ENCODE data around the gene RHOBTB3.

RHOBTB3 gene

DNA sequence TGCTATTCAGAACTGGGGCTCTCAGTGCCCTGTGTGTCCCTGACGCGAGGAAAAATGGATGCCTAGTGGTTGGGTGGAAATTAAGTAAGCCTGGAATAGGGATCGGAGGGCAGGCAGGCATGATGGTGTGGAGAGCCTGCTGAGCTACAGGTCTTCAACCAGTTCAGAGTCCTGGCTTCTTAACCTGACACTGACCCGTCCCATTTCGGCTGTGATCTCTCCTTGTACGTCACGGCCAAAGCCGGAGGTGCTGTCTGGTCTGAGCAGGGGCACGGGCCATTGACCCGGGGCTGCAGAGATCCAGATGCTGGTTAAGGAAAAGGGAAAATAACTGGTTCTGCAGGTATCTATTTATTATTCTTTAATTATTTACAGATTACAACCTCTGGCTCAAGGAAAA, 27.9 kb downstream of the RHOBTB3 start:
- no peak for ATAC-seq
- no peak for TF ChIP-seq OSR1 (CRISPR knock-in tag; IDR thresholded peaks at IDR 0.05)

DNA sequence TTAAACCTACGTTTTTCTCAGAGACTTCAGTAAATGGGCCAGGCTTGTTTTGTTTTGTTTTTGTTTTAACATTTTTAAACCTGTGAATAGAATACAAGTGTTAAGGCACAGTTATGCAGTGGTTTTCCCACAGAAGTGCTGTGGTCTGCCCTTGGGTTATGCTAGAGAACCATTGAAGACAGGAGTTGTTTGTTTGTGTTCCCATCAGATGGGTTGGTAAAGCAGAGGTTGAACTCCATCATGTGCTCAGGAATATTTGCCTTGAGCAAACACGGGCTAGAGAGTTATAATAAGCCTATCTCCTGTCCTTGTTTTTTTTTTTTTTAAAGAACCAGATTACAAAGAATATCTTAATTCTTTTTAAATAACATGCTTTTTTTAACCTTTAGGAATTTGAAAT, 28.5 kb downstream of the RHOBTB3 start:
- ATAC-seq: peak; percentile 8; the same call in 1 of the 3 replicates
- TF ChIP-seq ZFP30 (CRISPR knock-in tag; IDR thresholded peaks at IDR 0.05): no peak
- TF ChIP-seq TOX (CRISPR knock-in tag; IDR thresholded peaks at IDR 0.05; ENCODE audit: borderline replicate concordance): no peak
- no peak for TF ChIP-seq ZNF565 (CRISPR knock-in tag; conservative IDR thresholded peaks at IDR 0.05; ENCODE audit: low read depth)
- no peak for TF ChIP-seq RARB (CRISPR knock-in tag; IDR thresholded peaks at IDR 0.05)
- no peak for TF ChIP-seq CSDC2 (CRISPR knock-in tag; IDR thresholded peaks at IDR 0.05)
- no peak for TF ChIP-seq BACH2 (CRISPR knock-in tag; IDR thresholded peaks at IDR 0.05; ENCODE audit: borderline replicate concordance)
- TF ChIP-seq GLIS3 (CRISPR knock-in tag; IDR thresholded peaks at IDR 0.05): no peak
- TF ChIP-seq, protein P1, sequence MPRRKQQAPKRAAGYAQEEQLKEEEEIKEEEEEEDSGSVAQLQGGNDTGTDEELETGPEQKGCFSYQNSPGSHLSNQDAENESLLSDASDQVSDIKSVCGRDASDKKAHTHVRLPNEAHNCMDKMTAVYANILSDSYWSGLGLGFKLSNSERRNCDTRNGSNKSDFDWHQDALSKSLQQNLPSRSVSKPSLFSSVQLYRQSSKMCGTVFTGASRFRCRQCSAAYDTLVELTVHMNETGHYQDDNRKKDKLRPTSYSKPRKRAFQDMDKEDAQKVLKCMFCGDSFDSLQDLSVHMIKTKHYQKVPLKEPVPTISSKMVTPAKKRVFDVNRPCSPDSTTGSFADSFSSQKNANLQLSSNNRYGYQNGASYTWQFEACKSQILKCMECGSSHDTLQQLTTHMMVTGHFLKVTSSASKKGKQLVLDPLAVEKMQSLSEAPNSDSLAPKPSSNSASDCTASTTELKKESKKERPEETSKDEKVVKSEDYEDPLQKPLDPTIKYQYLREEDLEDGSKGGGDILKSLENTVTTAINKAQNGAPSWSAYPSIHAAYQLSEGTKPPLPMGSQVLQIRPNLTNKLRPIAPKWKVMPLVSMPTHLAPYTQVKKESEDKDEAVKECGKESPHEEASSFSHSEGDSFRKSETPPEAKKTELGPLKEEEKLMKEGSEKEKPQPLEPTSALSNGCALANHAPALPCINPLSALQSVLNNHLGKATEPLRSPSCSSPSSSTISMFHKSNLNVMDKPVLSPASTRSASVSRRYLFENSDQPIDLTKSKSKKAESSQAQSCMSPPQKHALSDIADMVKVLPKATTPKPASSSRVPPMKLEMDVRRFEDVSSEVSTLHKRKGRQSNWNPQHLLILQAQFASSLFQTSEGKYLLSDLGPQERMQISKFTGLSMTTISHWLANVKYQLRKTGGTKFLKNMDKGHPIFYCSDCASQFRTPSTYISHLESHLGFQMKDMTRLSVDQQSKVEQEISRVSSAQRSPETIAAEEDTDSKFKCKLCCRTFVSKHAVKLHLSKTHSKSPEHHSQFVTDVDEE (CRISPR knock-in tag; IDR thresholded peaks at IDR 0.05): no peak
- TF ChIP-seq, protein P2, sequence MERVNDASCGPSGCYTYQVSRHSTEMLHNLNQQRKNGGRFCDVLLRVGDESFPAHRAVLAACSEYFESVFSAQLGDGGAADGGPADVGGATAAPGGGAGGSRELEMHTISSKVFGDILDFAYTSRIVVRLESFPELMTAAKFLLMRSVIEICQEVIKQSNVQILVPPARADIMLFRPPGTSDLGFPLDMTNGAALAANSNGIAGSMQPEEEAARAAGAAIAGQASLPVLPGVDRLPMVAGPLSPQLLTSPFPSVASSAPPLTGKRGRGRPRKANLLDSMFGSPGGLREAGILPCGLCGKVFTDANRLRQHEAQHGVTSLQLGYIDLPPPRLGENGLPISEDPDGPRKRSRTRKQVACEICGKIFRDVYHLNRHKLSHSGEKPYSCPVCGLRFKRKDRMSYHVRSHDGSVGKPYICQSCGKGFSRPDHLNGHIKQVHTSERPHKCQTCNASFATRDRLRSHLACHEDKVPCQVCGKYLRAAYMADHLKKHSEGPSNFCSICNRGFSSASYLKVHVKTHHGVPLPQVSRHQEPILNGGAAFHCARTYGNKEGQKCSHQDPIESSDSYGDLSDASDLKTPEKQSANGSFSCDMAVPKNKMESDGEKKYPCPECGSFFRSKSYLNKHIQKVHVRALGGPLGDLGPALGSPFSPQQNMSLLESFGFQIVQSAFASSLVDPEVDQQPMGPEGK (CRISPR knock-in tag; IDR thresholded peaks at IDR 0.05; ENCODE audit: borderline replicate concordance): no peak
- TF ChIP-seq ZC3H10 (CRISPR knock-in tag; IDR thresholded peaks at IDR 0.05): no peak
- TF ChIP-seq ZFP3 (CRISPR knock-in tag; IDR thresholded peaks at IDR 0.05): no peak
- no peak for TF ChIP-seq ZNF70 (CRISPR knock-in tag; IDR thresholded peaks at IDR 0.05)
- no peak for TF ChIP-seq PPARA (CRISPR knock-in tag; IDR thresholded peaks at IDR 0.05; ENCODE audit: borderline replicate concordance)
- TF ChIP-seq ZNF8 (CRISPR knock-in tag; IDR thresholded peaks at IDR 0.05): no peak
- TF ChIP-seq TCF4 (CRISPR knock-in tag; IDR thresholded peaks at IDR 0.05; ENCODE audit: borderline replicate concordance): no peak

DNA sequence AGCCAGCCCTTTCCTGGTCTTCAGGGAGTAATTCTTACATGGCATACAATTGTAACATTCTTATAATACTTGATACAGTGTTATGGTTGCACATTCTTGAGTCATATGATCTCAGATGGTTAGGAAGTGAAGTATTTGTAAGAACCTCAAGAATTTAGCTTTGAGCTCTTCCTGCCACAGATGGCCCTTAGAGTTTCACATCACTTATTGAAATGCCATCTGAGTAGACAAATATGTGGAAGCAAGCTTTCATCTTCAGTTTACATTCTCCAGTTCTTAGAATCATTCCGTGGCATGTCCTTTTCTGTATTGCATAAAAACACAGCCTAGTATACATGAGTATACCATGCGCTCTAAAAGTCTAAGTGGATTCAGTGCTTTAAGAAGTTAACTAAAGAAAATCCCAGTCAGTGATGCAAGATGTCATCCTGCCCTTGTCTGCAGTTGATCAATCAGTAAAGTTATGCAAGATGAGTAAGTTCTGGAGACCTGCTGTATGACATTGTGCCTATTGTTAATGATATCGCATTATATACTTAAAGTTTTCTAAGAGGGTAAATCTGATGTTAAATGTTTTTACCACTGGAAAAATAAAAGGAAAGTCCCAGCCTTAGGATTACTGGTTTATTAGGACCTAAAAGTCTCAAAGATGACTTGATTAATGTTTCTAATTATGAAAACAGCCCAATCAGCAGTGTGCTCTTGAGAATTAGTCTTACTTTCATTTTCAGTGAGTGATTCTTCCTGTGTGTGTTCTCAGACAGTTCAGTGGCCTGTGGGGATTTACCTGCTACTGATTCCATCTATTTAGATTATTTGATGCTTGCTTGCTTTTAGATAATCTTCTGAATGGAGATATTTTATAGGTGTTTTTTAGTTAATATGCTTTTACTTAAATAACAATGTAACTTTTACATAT, 29.4 kb downstream of the RHOBTB3 start:
- TF ChIP-seq, protein P3, sequence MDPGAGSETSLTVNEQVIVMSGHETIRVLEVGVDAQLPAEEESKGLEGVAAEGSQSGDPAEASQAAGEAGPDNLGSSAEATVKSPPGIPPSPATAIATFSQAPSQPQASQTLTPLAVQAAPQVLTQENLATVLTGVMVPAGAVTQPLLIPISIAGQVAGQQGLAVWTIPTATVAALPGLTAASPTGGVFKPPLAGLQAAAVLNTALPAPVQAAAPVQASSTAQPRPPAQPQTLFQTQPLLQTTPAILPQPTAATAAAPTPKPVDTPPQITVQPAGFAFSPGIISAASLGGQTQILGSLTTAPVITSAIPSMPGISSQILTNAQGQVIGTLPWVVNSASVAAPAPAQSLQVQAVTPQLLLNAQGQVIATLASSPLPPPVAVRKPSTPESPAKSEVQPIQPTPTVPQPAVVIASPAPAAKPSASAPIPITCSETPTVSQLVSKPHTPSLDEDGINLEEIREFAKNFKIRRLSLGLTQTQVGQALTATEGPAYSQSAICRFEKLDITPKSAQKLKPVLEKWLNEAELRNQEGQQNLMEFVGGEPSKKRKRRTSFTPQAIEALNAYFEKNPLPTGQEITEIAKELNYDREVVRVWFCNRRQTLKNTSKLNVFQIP (CRISPR knock-in tag; IDR thresholded peaks at IDR 0.05; ENCODE audit: borderline replicate concordance, low read depth): 0 out of 2 replicates have a peak, but pooled peaks have one; percentile 26
- TF ChIP-seq, protein P4, sequence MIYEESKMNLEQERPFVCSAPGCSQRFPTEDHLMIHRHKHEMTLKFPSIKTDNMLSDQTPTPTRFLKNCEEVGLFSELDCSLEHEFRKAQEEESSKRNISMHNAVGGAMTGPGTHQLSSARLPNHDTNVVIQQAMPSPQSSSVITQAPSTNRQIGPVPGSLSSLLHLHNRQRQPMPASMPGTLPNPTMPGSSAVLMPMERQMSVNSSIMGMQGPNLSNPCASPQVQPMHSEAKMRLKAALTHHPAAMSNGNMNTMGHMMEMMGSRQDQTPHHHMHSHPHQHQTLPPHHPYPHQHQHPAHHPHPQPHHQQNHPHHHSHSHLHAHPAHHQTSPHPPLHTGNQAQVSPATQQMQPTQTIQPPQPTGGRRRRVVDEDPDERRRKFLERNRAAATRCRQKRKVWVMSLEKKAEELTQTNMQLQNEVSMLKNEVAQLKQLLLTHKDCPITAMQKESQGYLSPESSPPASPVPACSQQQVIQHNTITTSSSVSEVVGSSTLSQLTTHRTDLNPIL (CRISPR knock-in tag; IDR thresholded peaks at IDR 0.05; ENCODE audit: low read depth): peak; percentile 88; the same call in 1 of the 2 replicates
- TF ChIP-seq ARNTL (CRISPR knock-in tag; IDR thresholded peaks at IDR 0.05; ENCODE audit: borderline replicate concordance, low read depth) (no peak), ISL1 (CRISPR knock-in tag; IDR thresholded peaks at IDR 0.05) (peak; percentile 87), SNAI2 (CRISPR knock-in tag; IDR thresholded peaks at IDR 0.05) (no peak), ZNF70 (CRISPR knock-in tag; IDR thresholded peaks at IDR 0.05) (no peak), PPARA (CRISPR knock-in tag; IDR thresholded peaks at IDR 0.05; ENCODE audit: borderline replicate concordance) (no peak), ZFP3 (CRISPR knock-in tag; IDR thresholded peaks at IDR 0.05) (no peak), ZNF8 (CRISPR knock-in tag; IDR thresholded peaks at IDR 0.05) (no peak), ESRRG (CRISPR knock-in tag; IDR thresholded peaks at IDR 0.05) (0 out of 2 replicates have a peak, but pooled peaks have one; percentile 35), GLIS3 (CRISPR knock-in tag; IDR thresholded peaks at IDR 0.05) (no peak)
- TF ChIP-seq, protein P5, sequence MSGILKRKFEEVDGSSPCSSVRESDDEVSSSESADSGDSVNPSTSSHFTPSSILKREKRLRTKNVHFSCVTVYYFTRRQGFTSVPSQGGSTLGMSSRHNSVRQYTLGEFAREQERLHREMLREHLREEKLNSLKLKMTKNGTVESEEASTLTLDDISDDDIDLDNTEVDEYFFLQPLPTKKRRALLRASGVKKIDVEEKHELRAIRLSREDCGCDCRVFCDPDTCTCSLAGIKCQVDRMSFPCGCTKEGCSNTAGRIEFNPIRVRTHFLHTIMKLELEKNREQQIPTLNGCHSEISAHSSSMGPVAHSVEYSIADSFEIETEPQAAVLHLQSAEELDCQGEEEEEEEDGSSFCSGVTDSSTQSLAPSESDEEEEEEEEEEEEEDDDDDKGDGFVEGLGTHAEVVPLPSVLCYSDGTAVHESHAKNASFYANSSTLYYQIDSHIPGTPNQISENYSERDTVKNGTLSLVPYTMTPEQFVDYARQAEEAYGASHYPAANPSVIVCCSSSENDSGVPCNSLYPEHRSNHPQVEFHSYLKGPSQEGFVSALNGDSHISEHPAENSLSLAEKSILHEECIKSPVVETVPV (CRISPR knock-in tag; IDR thresholded peaks at IDR 0.05): no peak
- peak; percentile 91 for ATAC-seq

Measured in SK-N-SH treated with all-trans-retinoic acid at 6 μM for 48 hours (cell line).